Activated T-cell treated with anti-CD3 and anti-CD28 coated beads, Interleukin-2, amount 50 U/mL, for 24 hours (primary cell): ENCODE results near the gene USP6NL.
"Not testable (repeated sequence)": the region's sequence is repeated elsewhere in the genome, so short reads cannot be mapped to it uniquely, and the experiment has no call there.

ENCODE experiments used
- DNase-seq: peaks from one replicate; pipeline ENCODE4 v3.0.0-alpha.2; 2020
- H3K27ac Mint-ChIP-seq: 2 replicates; pipeline ENCODE4 v1.8.0; 2020; ENCODE audit warnings: mild to moderate bottlenecking, mixed read lengths
- H3K27me3 Mint-ChIP-seq: 2 replicates; pipeline ENCODE4 v1.8.0; 2020; ENCODE audit warnings: mixed read lengths
- H3K36me3 Mint-ChIP-seq: 2 replicates; pipeline ENCODE4 v1.8.0; 2020; ENCODE audit warnings: low read depth, mixed read lengths
- H3K4me1 Mint-ChIP-seq: 2 replicates; pipeline ENCODE4 v1.8.0; 2020; ENCODE audit warnings: low read depth, mixed read lengths
- H3K4me3 Mint-ChIP-seq: 2 replicates; pipeline ENCODE4 v1.8.0; 2020; ENCODE audit warnings: mild to moderate bottlenecking, moderate library complexity, mixed read lengths
- H3K9me3 Mint-ChIP-seq: 2 replicates; pipeline ENCODE4 v1.8.0; 2020; ENCODE audit warnings: mixed read lengths

The USP6NL gene

GRCh38 chr10:11443468-11444154 is 167.8 kb downstream of the USP6NL start:
- Mint-ChIP-seq H3K4me3 (no peak overlapping the region), H3K36me3 (no peaks in the 10 kb centered on the region), H3K27ac (no peak overlapping the region), H3K4me1 (peaks cover 57% of the 10 kb centered on the region), H3K27me3 (peaks cover 7% of the 10 kb centered on the region), H3K9me3 (no peaks in the 10 kb centered on the region)
- DNase-seq, result no peak

DNA sequence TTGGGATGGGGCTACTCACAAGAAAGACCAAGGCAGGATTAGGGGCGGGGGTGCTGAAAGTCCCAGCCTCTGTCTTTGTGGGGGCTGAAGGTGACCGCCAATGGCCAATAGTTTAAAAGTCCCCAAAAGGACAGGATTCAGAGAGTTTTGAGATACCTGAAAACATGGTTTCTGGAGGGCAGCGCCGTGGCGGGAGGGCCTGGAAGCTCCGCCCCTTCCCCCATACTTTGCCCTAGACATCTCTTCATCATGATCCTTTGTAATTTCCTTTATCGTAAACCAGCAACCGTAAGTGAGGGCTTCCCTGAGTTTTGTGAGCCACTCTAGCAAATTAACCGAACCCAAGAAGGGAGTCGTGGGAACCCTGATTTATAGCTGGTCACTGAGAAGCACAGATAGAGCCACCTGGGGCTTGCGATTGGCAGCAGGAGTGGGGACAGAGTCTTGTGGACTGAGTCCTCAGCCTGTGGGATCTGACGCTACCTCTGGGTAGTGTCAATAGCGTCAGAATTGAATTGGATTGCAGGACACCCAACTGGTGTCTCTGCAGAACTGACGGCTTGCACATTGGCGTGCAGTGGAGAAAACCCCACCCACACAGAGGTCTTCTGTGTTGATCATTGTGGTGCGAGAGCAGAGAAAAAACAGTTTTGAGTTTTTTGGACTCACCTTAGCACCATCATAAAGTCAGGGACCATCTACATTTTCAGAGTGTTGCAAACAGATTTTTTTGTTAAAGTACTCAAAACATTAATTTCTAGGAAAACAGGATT is 169.3 kb downstream of the USP6NL start:
- DNase-seq, result no peak
- Mint-ChIP-seq H3K36me3 (no peaks in the 10 kb centered on the region), H3K9me3 (no peaks in the 10 kb centered on the region), H3K4me1 (peaks cover 44% of the 10 kb centered on the region), H3K27ac (no peak overlapping the region), H3K27me3 (peaks cover 7% of the 10 kb centered on the region), H3K4me3 (no peak overlapping the region)

DNA sequence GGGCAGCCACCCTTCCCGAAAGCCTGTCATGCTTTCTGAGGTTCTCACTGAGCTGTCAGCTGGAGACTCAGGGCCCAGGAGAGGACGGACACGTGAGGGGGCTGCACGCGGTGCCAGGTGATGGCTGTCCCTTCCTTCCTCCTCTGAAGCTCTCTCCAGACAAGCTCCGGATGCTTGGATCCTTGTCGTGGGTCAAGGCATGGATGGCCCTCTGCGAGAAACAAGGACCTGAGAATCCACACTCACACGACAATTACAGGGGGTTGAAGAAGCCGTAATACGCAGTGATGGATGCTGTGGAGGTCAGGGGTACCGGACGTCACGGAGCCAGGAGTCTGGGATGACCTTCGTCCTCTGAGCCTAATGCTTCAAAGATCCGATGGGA is 170.3 kb downstream of the USP6NL start:
- Mint-ChIP-seq H3K27ac (peak overlapping the region; percentile 97), H3K27me3 (peaks cover 6% of the 10 kb centered on the region), H3K4me3 (peak overlapping the region; percentile 69)

DNA sequence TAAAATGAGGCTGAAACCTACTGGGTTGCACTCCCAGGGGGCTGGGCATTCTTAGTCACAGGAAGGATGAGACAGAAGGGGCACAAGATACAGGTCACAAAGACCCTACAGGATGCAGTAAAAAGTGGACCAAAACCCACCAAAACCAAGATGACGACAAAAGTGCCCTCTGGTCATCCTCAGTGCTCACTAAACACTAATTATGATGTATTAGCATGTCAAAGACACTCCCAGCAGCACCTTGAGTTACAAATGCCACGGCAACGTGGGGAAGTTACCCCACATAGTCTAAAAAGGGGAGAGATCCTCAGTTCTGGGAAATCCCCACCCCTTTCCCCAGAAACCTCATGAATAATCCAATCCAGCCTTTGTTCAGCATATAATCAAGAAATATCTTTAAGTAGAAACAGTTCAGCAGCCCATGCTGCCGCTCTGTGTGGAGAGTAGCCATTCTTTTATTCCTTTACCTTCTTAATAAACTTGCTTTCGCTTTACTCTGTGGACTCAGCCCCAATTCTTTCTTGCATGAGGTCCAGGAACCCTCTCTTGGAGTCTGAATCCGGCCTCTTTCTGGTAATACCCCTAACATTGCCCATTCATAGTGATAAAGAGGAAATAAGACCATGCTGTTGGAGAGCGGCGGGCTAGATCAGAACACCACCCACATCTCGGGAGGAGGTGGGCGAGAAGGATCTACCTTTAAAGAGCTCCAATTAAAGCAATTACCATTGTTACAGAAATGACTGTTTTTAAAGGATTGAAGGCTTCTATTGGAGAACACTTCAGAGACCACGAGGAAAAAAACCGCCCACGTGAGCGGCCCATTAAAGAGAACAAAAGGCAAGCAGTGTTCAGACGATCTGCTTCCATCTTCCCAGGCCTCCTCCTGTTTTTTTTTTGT is 170.9 kb downstream of the USP6NL start:
- DNase-seq, result peak; percentile 44
- Mint-ChIP-seq H3K4me1 (peaks cover 39% of the 10 kb centered on the region), H3K4me3 (peak overlapping the region; percentile 69), H3K27ac (peak overlapping the region; percentile 97), H3K36me3 (no peaks in the 10 kb centered on the region), H3K9me3 (no peaks in the 10 kb centered on the region), H3K27me3 (no peaks in the 10 kb centered on the region)

More for the DNA sequence above, 170.3 kb downstream of the USP6NL start:
- no peak for DNase-seq
- Mint-ChIP-seq H3K9me3 (no peaks in the 10 kb centered on the region), H3K4me1 (peaks cover 42% of the 10 kb centered on the region), H3K36me3 (no peaks in the 10 kb centered on the region)

- H3K9me3 Mint-ChIP-seq, result no peaks in the 10 kb centered on the region
- no peaks in the 10 kb centered on the region for H3K36me3 Mint-ChIP-seq
- DNase-seq, result no peak
- peak overlapping the region; percentile 97 for H3K27ac Mint-ChIP-seq
- no peak overlapping the region for H3K4me3 Mint-ChIP-seq
- peaks cover 39% of the 10 kb centered on the region for H3K4me1 Mint-ChIP-seq
- H3K27me3 Mint-ChIP-seq, result no peaks in the 10 kb centered on the region
Measured at GRCh38 chr10:11439523-11440053, 171.9 kb downstream of the USP6NL start.

GRCh38 chr10:11437391-11438142 is 173.9 kb downstream of the USP6NL start:
- peaks cover 37% of the 10 kb centered on the region for H3K4me1 Mint-ChIP-seq
- no peaks in the 10 kb centered on the region for H3K36me3 Mint-ChIP-seq
- no peaks in the 10 kb centered on the region for H3K9me3 Mint-ChIP-seq
- no peak overlapping the region for H3K4me3 Mint-ChIP-seq
- no peaks in the 10 kb centered on the region for H3K27me3 Mint-ChIP-seq
- H3K27ac Mint-ChIP-seq, result no peak overlapping the region
- DNase-seq, result no peak

GRCh38 chr10:11436445-11436844 is 175.0 kb downstream of the USP6NL start:
- peaks cover 27% of the 10 kb centered on the region for H3K4me1 Mint-ChIP-seq
- not testable (repeated sequence) for H3K4me3 Mint-ChIP-seq

DNA sequence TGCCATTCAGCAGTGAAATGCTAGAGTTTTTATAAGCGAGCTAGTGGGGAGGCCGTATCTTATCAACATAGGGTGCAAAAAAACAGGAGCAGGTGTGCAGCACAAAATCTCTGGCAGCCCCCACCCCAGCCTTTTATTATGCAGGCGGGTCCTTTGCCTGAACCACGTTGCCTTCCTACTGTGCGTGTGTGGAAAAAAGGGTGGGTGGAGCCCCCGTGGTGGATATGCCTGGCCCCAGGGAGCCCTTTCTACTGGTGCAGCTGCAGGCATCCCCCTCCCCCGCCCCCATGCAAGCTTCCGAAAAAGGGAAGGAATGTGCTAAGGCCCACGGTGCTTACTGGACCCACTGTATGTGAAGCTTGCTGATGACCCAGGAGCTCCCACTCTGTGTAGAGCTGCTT is 175.9 kb downstream of the USP6NL start:
- peaks cover 19% of the 10 kb centered on the region for H3K4me1 Mint-ChIP-seq
- H3K36me3 Mint-ChIP-seq, result no peaks in the 10 kb centered on the region
- H3K4me3 Mint-ChIP-seq, result no peak overlapping the region
- DNase-seq, result no peak
- H3K27me3 Mint-ChIP-seq, result no peaks in the 10 kb centered on the region
- H3K27ac Mint-ChIP-seq, result no peak overlapping the region
- H3K9me3 Mint-ChIP-seq, result no peaks in the 10 kb centered on the region

More at GRCh38 chr10:11436445-11436844, 175.0 kb downstream of the USP6NL start:
- H3K27ac Mint-ChIP-seq, H3K27me3 Mint-ChIP-seq, H3K9me3 Mint-ChIP-seq, H3K36me3 Mint-ChIP-seq, DNase-seq: not testable (repeated sequence)

- DNase-seq, result no peak
- no peaks in the 10 kb centered on the region for H3K36me3 Mint-ChIP-seq
- H3K27ac Mint-ChIP-seq, result no peak overlapping the region
- no peaks in the 10 kb centered on the region for H3K27me3 Mint-ChIP-seq
- H3K4me1 Mint-ChIP-seq, result peaks cover 6% of the 10 kb centered on the region
- H3K9me3 Mint-ChIP-seq, result no peaks in the 10 kb centered on the region
- H3K4me3 Mint-ChIP-seq, result no peak overlapping the region
Measured at GRCh38 chr10:11434324-11434723, 177.1 kb downstream of the USP6NL start.

GRCh38 chr10:11433657-11434056 is 177.8 kb downstream of the USP6NL start:
- H3K27ac Mint-ChIP-seq, result no peak overlapping the region
- no peak for DNase-seq

GRCh38 chr10:11431216-11431555 is 180.3 kb downstream of the USP6NL start:
- H3K4me3 Mint-ChIP-seq, result no peak overlapping the region
- H3K27me3 Mint-ChIP-seq, result no peaks in the 10 kb centered on the region
- no peak overlapping the region for H3K27ac Mint-ChIP-seq
- peaks cover 3% of the 10 kb centered on the region for H3K4me1 Mint-ChIP-seq
- no peak for DNase-seq
- peaks cover 4% of the 10 kb centered on the region for H3K9me3 Mint-ChIP-seq
- H3K36me3 Mint-ChIP-seq, result no peaks in the 10 kb centered on the region

More at GRCh38 chr10:11433657-11434056, 177.8 kb downstream of the USP6NL start:
- Mint-ChIP-seq H3K36me3 (no peaks in the 10 kb centered on the region), H3K4me3 (no peak overlapping the region), H3K27me3 (no peaks in the 10 kb centered on the region), H3K9me3 (no peaks in the 10 kb centered on the region), H3K4me1 (peaks cover 3% of the 10 kb centered on the region)

- H3K27me3 Mint-ChIP-seq, result no peaks in the 10 kb centered on the region
- H3K27ac Mint-ChIP-seq, result no peak overlapping the region
- H3K36me3 Mint-ChIP-seq, result no peaks in the 10 kb centered on the region
- no peak overlapping the region for H3K4me3 Mint-ChIP-seq
- DNase-seq, result no peak
- H3K9me3 Mint-ChIP-seq, result peaks cover 9% of the 10 kb centered on the region
- H3K4me1 Mint-ChIP-seq, result peaks cover 6% of the 10 kb centered on the region
Measured at GRCh38 chr10:11430421-11431215, 180.8 kb downstream of the USP6NL start.

GRCh38 chr10:11429439-11430052 is 181.9 kb downstream of the USP6NL start:
- H3K9me3 Mint-ChIP-seq, result peaks cover 9% of the 10 kb centered on the region
- H3K4me1 Mint-ChIP-seq, result peaks cover 12% of the 10 kb centered on the region
- no peaks in the 10 kb centered on the region for H3K27me3 Mint-ChIP-seq
- no peak for DNase-seq
- no peak overlapping the region for H3K27ac Mint-ChIP-seq
- no peak overlapping the region for H3K4me3 Mint-ChIP-seq
- no peaks in the 10 kb centered on the region for H3K36me3 Mint-ChIP-seq
